Ovary (tissue), 9 donors: Measurements from ENCODE around the gene CAPZA1. TPM values are rescaled to one million over a fixed set of nuclear protein-coding genes. Genes with fewer than 3 reads are reported as not detected.

Source experiments
- DNase-seq, 5 donors: peaks; one replicate each; pipeline ENCODE4 v3.0.0-alpha.2; 2019 to 2020
- H3K27ac ChIP-seq, 2 donors: fragments of 200-600 bp; one replicate each; pipeline versions ENCODE4 v1.5.1 to v1.8.0; 2019 to 2022
- H3K27me3 ChIP-seq: fragments of 200-600 bp; one replicate; pipeline ENCODE4 v1.8.0; 2022
- H3K36me3 ChIP-seq: fragments of 200-600 bp; sonication (generic); one replicate; pipeline ENCODE4 v1.5.1; 2019
- H3K4me1 ChIP-seq: one replicate; pipeline ENCODE4 v1.8.1; 2013; ENCODE audit warnings: mild to moderate bottlenecking, moderate library complexity; ENCODE audit not compliant: insufficient read depth
- H3K4me3 ChIP-seq: fragments of 200-600 bp; sonication (generic); one replicate; pipeline ENCODE4 v1.5.1; 2017
- H3K9me3 ChIP-seq, 2 donors: fragments of 200-600 bp in 1 of 2; sonication (generic) in 1 of 2; one replicate each; pipeline versions ENCODE4 v1.5.1 to v1.8.1; 2013 to 2019; ENCODE audit warnings: mild to moderate bottlenecking in 1 of 2, moderate library complexity in 1 of 2
- CTCF ChIP-seq, 3 donors: fragments of 450-650 bp in 2 of 3; fragments of 200-600 bp in 1 of 3; IDR thresholded peaks; one replicate each; pipeline versions ENCODE4 v1.5.1 to v1.8.0; 2016 to 2022; ENCODE audit warnings: antibody characterized with exemption in 3 of 3, mild to moderate bottlenecking in 1 of 3
- EP300 ChIP-seq: sonication (generic); formaldehyde crosslinking; IDR thresholded peaks from one replicate; pipeline ENCODE4 v1.6.1; 2017; ENCODE audit warnings: antibody characterized with exemption
- POLR2A ChIP-seq: fragments of 450-650 bp; IDR thresholded peaks from one replicate; pipeline ENCODE4 v1.6.1; 2017; ENCODE audit warnings: antibody characterized with exemption, mild to moderate bottlenecking, moderate library complexity
- WGBS, 3 donors: extraction: QIAGEN DNeasy Blood & Tissue Kit in 1 of 3; methylation state at CpG; one replicate each; pipeline versions ENCODE4 v1.1.5 to v1.1.7; 2013 to 2017; 5-methylcytosine and 5-hydroxymethylcytosine counted together
- intact Hi-C, 4 donors: fragments of 100-400 bp; cut with DNase I; formaldehyde crosslinking; loops; one replicate each; pipeline versions ENCODE4 v1.11.0 to v1.15.1; 2022 to 2023
- polyA plus RNA-seq, 2 donors: library from polyadenylated mRNA; stranded (reverse); fragments of 200-250 nt in 1 of 2; fragments of 350-450 nt in 1 of 2; fragmentation: Illumina TruSeq in 1 of 2; extraction: RNeasy Lipid Tissue Mini Kit (QIAGEN cat#74804) in 1 of 2; gene quantifications; one replicate each; pipeline ENCODE4 v1.2.3, GENCODE V29; 2013 to 2014
- total RNA-seq, 7 donors: library from RNA; depleted of rRNA in 2 of 7; stranded (reverse); fragments of >200 nt in 2 of 7; fragmentation: NEBNext Ultra II Directional in 3 of 7; extraction: Animal tissue kit (Norgen Biotek cat#: 25700) in 3 of 7; gene quantifications; one replicate each; pipeline versions ENCODE4 v1.1.0 to v1.2.4, GENCODE V29; 2016 to 2023
- donor health status: DM: no; HTN: no; CAD: no; lungs with moderate emphysema.
- donor health status: DM: no; HTN: no; CAD: no.
- donor health status: Bipolar disorder and iron deficiency.
- donor health status: DM: yes; HTN: yes; CAD: no.
- donor health status: DM: no; HTN: no; CAD: no.
- donor health status: DM: yes; HTN: yes; CAD: no.

The CAPZA1 gene
- total and polyA plus RNA-seq, 9 donors = 31.3 to 81.2 (median 66.9) TPM

GRCh38 chr1:112693821-112694220 lies 74.2 kb downstream of the CAPZA1 start:
- H3K36me3 ChIP-seq = no peaks in the 10 kb centered on the region
- peaks cover 2% of the 10 kb centered on the region for H3K4me1 ChIP-seq
- intact Hi-C loops = no loop called here
- no peaks in the 10 kb centered on the region for H3K27me3 ChIP-seq
- no peak for TF ChIP-seq CTCF (IDR thresholded peaks at IDR 0.05)
- no peak overlapping the region for H3K4me3 ChIP-seq
- whole genome bisulfite sequencing, 3 donors = 77 to 93% (median 89%) methylated on average over 6 of the region's 6 CpGs
- H3K27ac ChIP-seq = no peak overlapping the region
- no peaks in the 10 kb centered on the region for H3K9me3 ChIP-seq
- DNase-seq = no peak

- peak in 1 of 5 donors; percentile 14 for DNase-seq
- Histone ChIP-seq H3K27me3 (no peaks in the 10 kb centered on the region), H3K4me3 (no peak overlapping the region), H3K9me3 (no peaks in the 10 kb centered on the region), H3K4me1 (peaks cover 2% of the 10 kb centered on the region), H3K27ac (no peak overlapping the region), H3K36me3 (no peaks in the 10 kb centered on the region)
- TF ChIP-seq CTCF (IDR thresholded peaks at IDR 0.05) (no peak), EP300 (no peak), POLR2A (no peak)
- WGBS, 3 donors = 77 to 86% (median 84%) methylated on average over 15 of the region's 15 CpGs
- intact Hi-C loops = no loop called here
Observed at GRCh38 chr1:112694363-112694929, 74.8 kb downstream of the CAPZA1 start.

- no peaks in the 10 kb centered on the region for H3K9me3 ChIP-seq
- no peak overlapping the region for H3K4me3 ChIP-seq
- H3K4me1 ChIP-seq = peaks cover 7% of the 10 kb centered on the region
- no peaks in the 10 kb centered on the region for H3K27me3 ChIP-seq
- no peaks in the 10 kb centered on the region for H3K36me3 ChIP-seq
- intact Hi-C loops = no loop called here
- WGBS, 3 donors = 91 to 96% (median 92%) methylated on average over 9 of the region's 9 CpGs
- H3K27ac ChIP-seq = no peak overlapping the region
- TF ChIP-seq CTCF (IDR thresholded peaks at IDR 0.05) = no peak
- TF ChIP-seq EP300 = no peak
- no peak for TF ChIP-seq POLR2A
- peak in 1 of 5 donors; percentile 11 for DNase-seq
Observed at GRCh38 chr1:112695276-112695675, 75.6 kb downstream of the CAPZA1 start.

- intact Hi-C loops = no loop called here
- 77 to 87% (median 86%) methylated on average over 7 of the region's 7 CpGs for WGBS, 3 donors
- Histone ChIP-seq H3K36me3 (no peaks in the 10 kb centered on the region), H3K27ac (no peak overlapping the region), H3K4me3 (no peak overlapping the region), H3K9me3 (no peaks in the 10 kb centered on the region), H3K4me1 (peaks cover 18% of the 10 kb centered on the region), H3K27me3 (no peaks in the 10 kb centered on the region)
- TF ChIP-seq POLR2A (no peak), CTCF (IDR thresholded peaks at IDR 0.05) (no peak), EP300 (no peak)
- DNase-seq = no peak
Observed at GRCh38 chr1:112696578-112697314, 77.1 kb downstream of the CAPZA1 start.
